ENCODE results near the gene GSC2. TPM values are rescaled to one million over a fixed set of nuclear protein-coding genes. Genes with fewer than 3 reads are reported as not detected.
A peak's percentile ranks its signal among the peaks of the same experiment; 100 is the strongest.

Gene GSC2
- total RNA-seq, 8 experiments from 2014 or later = 0.11 to 0.54 (median 0.45) TPM; not detected in 5

GRCh38 chr22:19133561-19133960 is 16.5 kb downstream of the GSC2 start:
- Histone ChIP-seq H3K4me3 (no peak overlapping the region), H3K27ac (peak overlapping the region in 1 of 2 donors; percentile 6), H3K4me1 (replicated peaks in 1 of 2) (no peaks in the 10 kb centered on the region)
- in situ Hi-C loops (cut with MboI; ENCODE audit: low pct_unique_long_range_greater_than_20kb in 2 of 9, low sequenced_read_pairs in 9 of 9, unreplicated experiment in 9 of 9) = no loop called here
- 63 to 100% (median 100%) methylated on average over 2 to 4 of the region's 13 CpGs; no CpG with 5 or more reads in 7 of the 10 experiments for WGBS, 10 experiments
- no peak for ATAC-seq (replicated peaks in 6 of 8)

- Histone ChIP-seq H3K27ac (no peak overlapping the region), H3K4me1 (replicated peaks in 1 of 2) (no peaks in the 10 kb centered on the region), H3K4me3 (no peak overlapping the region)
- ATAC-seq (replicated peaks in 6 of 8) = peak in 4 of 8 experiments; percentile 8 to 23 (median 13)
- 100% methylated on average over 1 of the region's 9 CpGs; no CpG with 5 or more reads in 9 of the 10 experiments for WGBS, 10 experiments
- in situ Hi-C loops (cut with MboI; ENCODE audit: low pct_unique_long_range_greater_than_20kb in 2 of 9, low sequenced_read_pairs in 9 of 9, unreplicated experiment in 9 of 9) = no loop called here
These were observed 17.2 kb downstream of the GSC2 start for GRCh38 chr22:19132693-19133400.

- in situ Hi-C loops (cut with MboI; ENCODE audit: low pct_unique_long_range_greater_than_20kb in 2 of 9, low sequenced_read_pairs in 9 of 9, unreplicated experiment in 9 of 9) = no loop called here
- WGBS, 10 experiments = 80 to 93% (median 88%) methylated on average over 1 to 16 of the region's 20 CpGs; no CpG with 5 or more reads in 7 of the 10 experiments
These were observed 17.9 kb downstream of the GSC2 start for GRCh38 chr22:19132153-19132552.

GRCh38 chr22:19131685-19132015 is 18.4 kb downstream of the GSC2 start:
- Histone ChIP-seq H3K4me1 (replicated peaks in 1 of 2) (no peaks in the 10 kb centered on the region), H3K27ac (peak overlapping the region in 1 of 2 donors; percentile 30), H3K4me3 (no peak overlapping the region)
- 80 to 100% (median 97%) methylated on average over 1 to 16 of the region's 19 CpGs; no CpG with 5 or more reads in 2 of the 10 experiments for WGBS, 10 experiments
- in situ Hi-C loops (cut with MboI; ENCODE audit: low pct_unique_long_range_greater_than_20kb in 2 of 9, low sequenced_read_pairs in 9 of 9, unreplicated experiment in 9 of 9) = no loop called here
- no peak for ATAC-seq (replicated peaks in 6 of 8)

More at GRCh38 chr22:19132153-19132552, 17.9 kb downstream of the GSC2 start:
- H3K4me1 ChIP-seq (replicated peaks in 1 of 2) = no peaks in the 10 kb centered on the region
- H3K4me3 ChIP-seq = no peak overlapping the region
- ATAC-seq (replicated peaks in 6 of 8) = peak in 1 of 8 experiments; percentile 6
- peak overlapping the region in 1 of 2 donors; percentile 30 for H3K27ac ChIP-seq

GRCh38 chr22:19130959-19131684 is 19.0 kb downstream of the GSC2 start, which contains the start of gene TSSK2:
TSS of gene TSSK2 (plus strand) at chr22:19131308. CDS start at chr22:19131400, 92 bp downstream.
- Histone ChIP-seq H3K4me1 (replicated peaks in 1 of 2) (no peaks in the 10 kb centered on the region), H3K4me3 (no peak within 1 kb of the TSS), H3K27ac (peak within 1 kb of the TSS in 1 of 2 donors; percentile 30)
- in situ Hi-C loops (cut with MboI; ENCODE audit: low pct_unique_long_range_greater_than_20kb in 2 of 9, low sequenced_read_pairs in 9 of 9, unreplicated experiment in 9 of 9) = no loop called here
- ATAC-seq (replicated peaks in 6 of 8) = no peak
- WGBS, 10 experiments = 60 to 93% (median 86%) methylated on average over 2 to 8 of the region's 27 CpGs; no CpG with 5 or more reads in 4 of the 10 experiments

- in situ Hi-C loops (cut with MboI; ENCODE audit: low pct_unique_long_range_greater_than_20kb in 2 of 9, low sequenced_read_pairs in 9 of 9, unreplicated experiment in 9 of 9) = no loop called here
- WGBS, 10 experiments = 63 to 93% (median 71%) methylated on average over 1 to 7 of the region's 8 CpGs; no CpG with 5 or more reads in 5 of the 10 experiments
- no peaks in the 10 kb centered on the region for H3K4me1 ChIP-seq (replicated peaks in 1 of 2)
- no peak overlapping the region for H3K4me3 ChIP-seq
- H3K27ac ChIP-seq = no peak overlapping the region
- no peak for ATAC-seq (replicated peaks in 6 of 8)
These were observed 20.2 kb downstream of the GSC2 start for GRCh38 chr22:19129871-19130270.

GRCh38 chr22:19128946-19129727 is 21.0 kb downstream of the GSC2 start:
- whole genome bisulfite sequencing, 10 experiments = 40 to 100% (median 75%) methylated on average over 1 to 4 of the region's 7 CpGs; no CpG with 5 or more reads in 3 of the 10 experiments
- Histone ChIP-seq H3K4me3 (no peak overlapping the region), H3K27ac (no peak overlapping the region), H3K4me1 (replicated peaks in 1 of 2) (no peaks in the 10 kb centered on the region)
- in situ Hi-C loops (cut with MboI; ENCODE audit: low pct_unique_long_range_greater_than_20kb in 2 of 9, low sequenced_read_pairs in 9 of 9, unreplicated experiment in 9 of 9) = no loop called here
- no peak for ATAC-seq (replicated peaks in 6 of 8)

GRCh38 chr22:19128009-19128401 is 22.1 kb downstream of the GSC2 start:
- ATAC-seq (replicated peaks in 6 of 8) = no peak
- WGBS, 10 experiments = 74 to 87% (median 83%) methylated on average over 3 to 6 of the region's 7 CpGs; no CpG with 5 or more reads in 6 of the 10 experiments
- in situ Hi-C loops (cut with MboI; ENCODE audit: low pct_unique_long_range_greater_than_20kb in 2 of 9, low sequenced_read_pairs in 9 of 9, unreplicated experiment in 9 of 9) = no loop called here

GRCh38 chr22:19127329-19128008 is 22.6 kb downstream of the GSC2 start:
- WGBS, 10 experiments = 50 to 80% (median 62%) methylated on average over 2 to 3 of the region's 16 CpGs; no CpG with 5 or more reads in 6 of the 10 experiments
- peaks cover 0 to 4% of the 10 kb centered on the region in 2 donors for H3K4me1 ChIP-seq (replicated peaks in 1 of 2)
- in situ Hi-C loops (cut with MboI; ENCODE audit: low pct_unique_long_range_greater_than_20kb in 2 of 9, low sequenced_read_pairs in 9 of 9, unreplicated experiment in 9 of 9) = no loop called here
- no peak overlapping the region for H3K4me3 ChIP-seq
- no peak overlapping the region for H3K27ac ChIP-seq
- ATAC-seq (replicated peaks in 6 of 8) = no peak

More at GRCh38 chr22:19128009-19128401, 22.1 kb downstream of the GSC2 start:
- H3K4me3 ChIP-seq = no peak overlapping the region
- no peak overlapping the region for H3K27ac ChIP-seq
- H3K4me1 ChIP-seq (replicated peaks in 1 of 2) = peaks cover 0 to 3% of the 10 kb centered on the region in 2 donors

- no peak for ATAC-seq (replicated peaks in 6 of 8)
- WGBS, 10 experiments = 65 to 100% (median 92%) methylated on average over 1 to 6 of the region's 19 CpGs; no CpG with 5 or more reads in 2 of the 10 experiments
- Histone ChIP-seq H3K27ac (no peak overlapping the region), H3K4me1 (replicated peaks in 1 of 2) (peaks cover 0 to 4% of the 10 kb centered on the region in 2 donors), H3K4me3 (no peak overlapping the region)
- in situ Hi-C loops (cut with MboI; ENCODE audit: low pct_unique_long_range_greater_than_20kb in 2 of 9, low sequenced_read_pairs in 9 of 9, unreplicated experiment in 9 of 9) = no loop called here
These were observed 23.5 kb downstream of the GSC2 start for GRCh38 chr22:19126309-19127273.

GRCh38 chr22:19125474-19126308 is 24.4 kb downstream of the GSC2 start:
- ATAC-seq (replicated peaks in 6 of 8) = no peak
- in situ Hi-C loops (cut with MboI; ENCODE audit: low pct_unique_long_range_greater_than_20kb in 2 of 9, low sequenced_read_pairs in 9 of 9, unreplicated experiment in 9 of 9) = no loop called here
- peaks cover 3 to 8% of the 10 kb centered on the region in 2 donors for H3K4me1 ChIP-seq (replicated peaks in 1 of 2)
- WGBS, 10 experiments = 59 to 100% (median 80%) methylated on average over 3 to 9 of the region's 21 CpGs; no CpG with 5 or more reads in 4 of the 10 experiments
- H3K27ac ChIP-seq = no peak overlapping the region
- no peak overlapping the region for H3K4me3 ChIP-seq
